ENCODE measurements around the gene NOB1. TPM values are rescaled to one million over a fixed set of nuclear protein-coding genes. Genes with fewer than 3 reads are reported as not detected.

Gene NOB1
- total and polyA plus RNA-seq, 7 donors: 21.0 to 49.1 (median 36.0) TPM

GRCh38 chr16:69771651-69771967, 16.9 kb upstream of the NOB1 start:
- Histone ChIP-seq H3K4me1 (no peaks in the 10 kb centered on the region), H3K9me3 (no peaks in the 10 kb centered on the region), H3K4me3 (no peak overlapping the region), H3K27ac (no peak overlapping the region), H3K36me3 (no peaks in the 10 kb centered on the region), H3K27me3 (no peaks in the 10 kb centered on the region)
- TF ChIP-seq POLR2A (IDR thresholded peaks at IDR 0.05) (no peak), EP300 (IDR thresholded peaks at IDR 0.05) (no peak), POLR2AphosphoS5 (IDR thresholded peaks at IDR 0.05) (no peak), CTCF (IDR thresholded peaks at IDR 0.05) (no peak)
- no peak for DNase-seq
- 59 to 84% methylated on average over 2 of the region's 2 CpGs for WGBS, 2 donors
- intact Hi-C loops (cut with DNase I): no loop called here

- H3K27ac ChIP-seq: no peak overlapping the region
- no peaks in the 10 kb centered on the region for H3K9me3 ChIP-seq
- no peak for DNase-seq
- H3K27me3 ChIP-seq: no peaks in the 10 kb centered on the region
- H3K36me3 ChIP-seq: no peaks in the 10 kb centered on the region
- WGBS, 2 donors: 47 to 50% methylated on average over 2 of the region's 2 CpGs
- no peak for TF ChIP-seq POLR2AphosphoS5 (IDR thresholded peaks at IDR 0.05)
- TF ChIP-seq CTCF (IDR thresholded peaks at IDR 0.05): no peak
- no peak for TF ChIP-seq POLR2A (IDR thresholded peaks at IDR 0.05)
- TF ChIP-seq EP300 (IDR thresholded peaks at IDR 0.05): no peak
- intact Hi-C loops (cut with DNase I): no loop called here
- H3K4me1 ChIP-seq: no peaks in the 10 kb centered on the region
- no peak overlapping the region for H3K4me3 ChIP-seq
These were observed 14.7 kb upstream of the NOB1 start for GRCh38 chr16:69769404-69769803.

- TF ChIP-seq CTCF (IDR thresholded peaks at IDR 0.05) (no peak), POLR2A (IDR thresholded peaks at IDR 0.05) (no peak), EP300 (IDR thresholded peaks at IDR 0.05) (no peak), POLR2AphosphoS5 (IDR thresholded peaks at IDR 0.05) (no peak)
- no peak for DNase-seq
- intact Hi-C loops (cut with DNase I): no loop called here
- Histone ChIP-seq H3K27ac (no peak overlapping the region), H3K27me3 (no peaks in the 10 kb centered on the region), H3K4me1 (peaks cover 0 to 3% (median 1%) of the 10 kb centered on the region in 4 donors), H3K9me3 (no peaks in the 10 kb centered on the region), H3K36me3 (no peaks in the 10 kb centered on the region), H3K4me3 (no peak overlapping the region)
- 87% methylated on average over 6 of the region's 6 CpGs for WGBS, 2 donors
These were observed 13.9 kb upstream of the NOB1 start for GRCh38 chr16:69768666-69769065.

- Histone ChIP-seq H3K27ac (no peak overlapping the region), H3K36me3 (no peaks in the 10 kb centered on the region), H3K27me3 (no peaks in the 10 kb centered on the region), H3K4me3 (no peak overlapping the region), H3K9me3 (no peaks in the 10 kb centered on the region), H3K4me1 (peaks cover 0 to 12% (median 10%) of the 10 kb centered on the region in 4 donors)
- no peak for DNase-seq
- intact Hi-C loops (cut with DNase I): no loop called here
- TF ChIP-seq POLR2AphosphoS5 (IDR thresholded peaks at IDR 0.05): no peak
- WGBS, 2 donors: 35 to 68% methylated on average over 5 of the region's 5 CpGs
These were observed 12.9 kb upstream of the NOB1 start for GRCh38 chr16:69767459-69768229.

GRCh38 chr16:69763599-69763942, 8.8 kb upstream of the NOB1 start:
- no peak for DNase-seq
- peaks cover 0 to 16% (median 11%) of the 10 kb centered on the region in 4 donors for H3K4me1 ChIP-seq
- no peak for TF ChIP-seq EP300 (IDR thresholded peaks at IDR 0.05)
- TF ChIP-seq POLR2AphosphoS5 (IDR thresholded peaks at IDR 0.05): no peak
- intact Hi-C loops (cut with DNase I): no loop called here
- H3K4me3 ChIP-seq: peak overlapping the region in 1 of 4 donors; percentile 94
- H3K9me3 ChIP-seq: no peaks in the 10 kb centered on the region
- no peaks in the 10 kb centered on the region for H3K27me3 ChIP-seq
- H3K27ac ChIP-seq: peak overlapping the region; percentile 87 to 90 (median 89)
- WGBS, 2 donors: 18 to 56% methylated on average over 5 of the region's 5 CpGs
- H3K36me3 ChIP-seq: no peaks in the 10 kb centered on the region

All from sigmoid colon (tissue), 7 donors.